Measurements from ENCODE around the gene CCND2. TPM values are rescaled to one million over a fixed set of nuclear protein-coding genes. Genes with fewer than 3 reads are reported as not detected.

The CCND2 gene
- polyA plus RNA-seq, 1 donor from 2014 or later: 16.9 TPM

DNA sequence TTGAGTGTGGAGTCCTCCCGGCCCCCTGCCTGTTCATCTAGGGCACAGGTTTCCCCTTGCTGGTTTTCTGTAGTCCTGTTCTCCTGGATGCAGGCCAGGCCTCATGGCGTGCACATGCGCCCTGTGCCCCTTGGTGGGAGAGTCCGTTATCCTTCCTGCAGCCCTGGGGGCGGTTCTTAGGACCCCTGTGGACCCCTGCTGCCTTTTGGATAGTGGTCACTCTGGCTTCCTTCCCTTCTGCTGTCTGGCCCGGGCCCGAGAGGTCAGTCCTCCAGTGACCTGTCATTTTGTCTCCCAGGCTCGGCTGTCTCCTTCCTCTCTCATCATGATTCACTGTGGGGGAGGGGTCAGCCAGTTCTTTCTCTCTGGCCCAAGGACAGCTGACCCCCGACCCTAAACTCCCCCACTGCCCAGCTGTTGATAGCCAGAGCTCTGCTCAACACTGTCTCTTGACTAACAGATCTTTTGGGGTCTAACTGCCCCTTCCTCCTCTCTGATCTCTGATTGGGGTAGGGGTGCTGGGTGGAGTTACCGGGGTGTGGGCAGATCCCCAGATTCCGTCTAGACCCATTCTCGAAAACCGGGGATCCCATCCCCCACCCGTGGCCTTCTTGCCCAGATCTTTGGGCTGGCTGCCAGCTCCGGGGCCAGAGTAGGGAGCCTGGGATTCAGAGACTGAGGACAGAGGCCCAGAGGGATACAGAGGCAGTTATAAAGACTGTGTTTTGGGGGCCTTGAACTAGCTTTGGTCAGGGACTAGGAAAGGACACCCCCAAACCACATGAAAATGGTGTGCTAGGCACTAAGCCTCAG is 7.0 kb downstream of the CCND2 start:
- Histone ChIP-seq H3K9ac (ENCODE audit: low read length) (no peak overlapping the region), H4K20me1 (ENCODE audit: insufficient read depth) (no peaks in the 10 kb centered on the region), H3K4me3 (ENCODE audit: low read length) (no peak overlapping the region), H3K9me3 (ENCODE audit: low read length) (no peaks in the 10 kb centered on the region), H3K4me2 (ENCODE audit: low read length) (no peak overlapping the region), H3K79me2 (replicated peaks; ENCODE audit: insufficient read depth, low read length) (peaks cover 45% of the 10 kb centered on the region), H3K27ac (ENCODE audit: low read length) (no peak overlapping the region), H2AFZ (ENCODE audit: low read depth, low read length) (no peak overlapping the region), H3K9me2 (ENCODE audit: insufficient read depth, low read length) (no peaks in the 10 kb centered on the region), H3K36me3 (ENCODE audit: insufficient read depth, low read length) (no peaks in the 10 kb centered on the region), H3K27me3 (ENCODE audit: insufficient read depth, low read depth, low read length) (peaks cover 4% of the 10 kb centered on the region), H3F3A (ENCODE audit: insufficient read depth, low read length, poor library complexity, severe bottlenecking) (no peaks in the 10 kb centered on the region)
- no peak for TF ChIP-seq EZH2 (IDR thresholded peaks at IDR 0.05; ENCODE audit: borderline replicate concordance, insufficient read depth, low read length, poor library complexity, severe bottlenecking)
- TF ChIP-seq, protein P1, sequence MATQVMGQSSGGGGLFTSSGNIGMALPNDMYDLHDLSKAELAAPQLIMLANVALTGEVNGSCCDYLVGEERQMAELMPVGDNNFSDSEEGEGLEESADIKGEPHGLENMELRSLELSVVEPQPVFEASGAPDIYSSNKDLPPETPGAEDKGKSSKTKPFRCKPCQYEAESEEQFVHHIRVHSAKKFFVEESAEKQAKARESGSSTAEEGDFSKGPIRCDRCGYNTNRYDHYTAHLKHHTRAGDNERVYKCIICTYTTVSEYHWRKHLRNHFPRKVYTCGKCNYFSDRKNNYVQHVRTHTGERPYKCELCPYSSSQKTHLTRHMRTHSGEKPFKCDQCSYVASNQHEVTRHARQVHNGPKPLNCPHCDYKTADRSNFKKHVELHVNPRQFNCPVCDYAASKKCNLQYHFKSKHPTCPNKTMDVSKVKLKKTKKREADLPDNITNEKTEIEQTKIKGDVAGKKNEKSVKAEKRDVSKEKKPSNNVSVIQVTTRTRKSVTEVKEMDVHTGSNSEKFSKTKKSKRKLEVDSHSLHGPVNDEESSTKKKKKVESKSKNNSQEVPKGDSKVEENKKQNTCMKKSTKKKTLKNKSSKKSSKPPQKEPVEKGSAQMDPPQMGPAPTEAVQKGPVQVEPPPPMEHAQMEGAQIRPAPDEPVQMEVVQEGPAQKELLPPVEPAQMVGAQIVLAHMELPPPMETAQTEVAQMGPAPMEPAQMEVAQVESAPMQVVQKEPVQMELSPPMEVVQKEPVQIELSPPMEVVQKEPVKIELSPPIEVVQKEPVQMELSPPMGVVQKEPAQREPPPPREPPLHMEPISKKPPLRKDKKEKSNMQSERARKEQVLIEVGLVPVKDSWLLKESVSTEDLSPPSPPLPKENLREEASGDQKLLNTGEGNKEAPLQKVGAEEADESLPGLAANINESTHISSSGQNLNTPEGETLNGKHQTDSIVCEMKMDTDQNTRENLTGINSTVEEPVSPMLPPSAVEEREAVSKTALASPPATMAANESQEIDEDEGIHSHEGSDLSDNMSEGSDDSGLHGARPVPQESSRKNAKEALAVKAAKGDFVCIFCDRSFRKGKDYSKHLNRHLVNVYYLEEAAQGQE (IDR thresholded peaks at IDR 0.05; ENCODE audit: borderline replicate concordance): no peak
- no peak for TF ChIP-seq MXI1 (conservative IDR thresholded peaks at IDR 0.05; ENCODE audit: poor library complexity, severe bottlenecking)
- no peak for TF ChIP-seq SMC3 (conservative IDR thresholded peaks at IDR 0.05; ENCODE audit: poor library complexity)
- no peak for TF ChIP-seq TAF1 (IDR thresholded peaks at IDR 0.05; ENCODE audit: low read depth)
- TF ChIP-seq, protein P2, sequence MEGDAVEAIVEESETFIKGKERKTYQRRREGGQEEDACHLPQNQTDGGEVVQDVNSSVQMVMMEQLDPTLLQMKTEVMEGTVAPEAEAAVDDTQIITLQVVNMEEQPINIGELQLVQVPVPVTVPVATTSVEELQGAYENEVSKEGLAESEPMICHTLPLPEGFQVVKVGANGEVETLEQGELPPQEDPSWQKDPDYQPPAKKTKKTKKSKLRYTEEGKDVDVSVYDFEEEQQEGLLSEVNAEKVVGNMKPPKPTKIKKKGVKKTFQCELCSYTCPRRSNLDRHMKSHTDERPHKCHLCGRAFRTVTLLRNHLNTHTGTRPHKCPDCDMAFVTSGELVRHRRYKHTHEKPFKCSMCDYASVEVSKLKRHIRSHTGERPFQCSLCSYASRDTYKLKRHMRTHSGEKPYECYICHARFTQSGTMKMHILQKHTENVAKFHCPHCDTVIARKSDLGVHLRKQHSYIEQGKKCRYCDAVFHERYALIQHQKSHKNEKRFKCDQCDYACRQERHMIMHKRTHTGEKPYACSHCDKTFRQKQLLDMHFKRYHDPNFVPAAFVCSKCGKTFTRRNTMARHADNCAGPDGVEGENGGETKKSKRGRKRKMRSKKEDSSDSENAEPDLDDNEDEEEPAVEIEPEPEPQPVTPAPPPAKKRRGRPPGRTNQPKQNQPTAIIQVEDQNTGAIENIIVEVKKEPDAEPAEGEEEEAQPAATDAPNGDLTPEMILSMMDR (IDR thresholded peaks at IDR 0.05; ENCODE audit: poor library complexity, severe bottlenecking): no peak
- TF ChIP-seq POLR2AphosphoS5 (IDR thresholded peaks at IDR 0.05): no peak
- no peak for TF ChIP-seq EP300 (conservative IDR thresholded peaks at IDR 0.05; ENCODE audit: poor library complexity, severe bottlenecking)
- no peak for TF ChIP-seq RAD21 (conservative IDR thresholded peaks at IDR 0.05)

DNA sequence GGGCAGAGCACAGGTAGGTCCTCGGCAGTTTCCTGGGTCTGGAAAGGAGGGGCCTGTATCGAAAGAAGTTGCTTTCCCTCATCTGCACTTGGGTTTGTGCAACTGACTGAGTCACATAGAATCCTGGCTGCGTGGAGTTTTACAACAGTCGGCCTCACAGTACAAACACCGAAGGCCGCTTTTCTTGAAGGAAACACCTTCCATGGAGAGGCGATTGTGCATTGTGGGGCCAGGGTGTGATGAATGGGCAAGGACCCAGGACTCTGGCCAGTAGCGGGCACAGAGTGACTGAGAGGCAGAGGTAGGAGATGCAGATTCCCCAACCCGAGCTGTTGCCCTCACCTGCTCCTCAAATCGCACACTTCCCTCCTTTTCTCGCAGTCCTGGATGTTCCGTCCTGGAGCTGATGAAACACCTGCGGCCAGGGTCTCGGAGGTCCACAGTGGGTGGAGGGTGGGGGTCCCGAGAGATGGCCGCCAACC is 7.7 kb downstream of the CCND2 start:
- H3K9ac ChIP-seq (ENCODE audit: low read length): no peak overlapping the region
- no peak overlapping the region for H3K27ac ChIP-seq (ENCODE audit: low read length)
- H2AFZ ChIP-seq (ENCODE audit: low read depth, low read length): no peak overlapping the region
- no peaks in the 10 kb centered on the region for H3K36me3 ChIP-seq (ENCODE audit: insufficient read depth, low read length)
- TF ChIP-seq MXI1 (conservative IDR thresholded peaks at IDR 0.05; ENCODE audit: poor library complexity, severe bottlenecking) (no peak), TAF1 (IDR thresholded peaks at IDR 0.05; ENCODE audit: low read depth) (no peak), RAD21 (conservative IDR thresholded peaks at IDR 0.05) (no peak), EZH2 (IDR thresholded peaks at IDR 0.05; ENCODE audit: borderline replicate concordance, insufficient read depth, low read length, poor library complexity, severe bottlenecking) (no peak), EP300 (conservative IDR thresholded peaks at IDR 0.05; ENCODE audit: poor library complexity, severe bottlenecking) (no peak)
- TF ChIP-seq, protein P2 (IDR thresholded peaks at IDR 0.05; ENCODE audit: poor library complexity, severe bottlenecking): no peak
- TF ChIP-seq, protein P1 (IDR thresholded peaks at IDR 0.05; ENCODE audit: borderline replicate concordance): no peak
- H3K4me3 ChIP-seq (ENCODE audit: low read length): no peak overlapping the region
- H3K79me2 ChIP-seq (replicated peaks; ENCODE audit: insufficient read depth, low read length): peaks cover 49% of the 10 kb centered on the region
- H3K9me2 ChIP-seq (ENCODE audit: insufficient read depth, low read length): no peaks in the 10 kb centered on the region
- no peak overlapping the region for H3K4me2 ChIP-seq (ENCODE audit: low read length)
- no peaks in the 10 kb centered on the region for H3F3A ChIP-seq (ENCODE audit: insufficient read depth, low read length, poor library complexity, severe bottlenecking)
- no peaks in the 10 kb centered on the region for H3K9me3 ChIP-seq (ENCODE audit: low read length)
- H3K27me3 ChIP-seq (ENCODE audit: insufficient read depth, low read depth, low read length): no peaks in the 10 kb centered on the region
- H4K20me1 ChIP-seq (ENCODE audit: insufficient read depth): no peaks in the 10 kb centered on the region

All from neural cell (in vitro differentiated cells).